Body of pancreas (tissue), 4 donors: ENCODE measurements around the gene SNTG2. TPM values are rescaled to one million over a fixed set of nuclear protein-coding genes. Genes with fewer than 3 reads are reported as not detected.

Experiments
- ATAC-seq: fragments of 150-250 bp; one replicate; pipeline ENCODE4 v1.9.1; 2016
- DNase-seq, 4 donors: peaks; one replicate each; pipeline ENCODE4 v3.0.0-alpha.2; 2019
- H3K27ac ChIP-seq, 4 donors: fragments of 200-600 bp; sonication (generic); 1 replicate in 3 of 4; 2 replicates in 1 of 4; pipeline versions ENCODE4 v1.5.1 to v1.6.1; 2016 to 2019; ENCODE audit warnings: mild to moderate bottlenecking in 1 of 4, mixed read lengths in 1 of 4, moderate library complexity in 1 of 4
- H3K27me3 ChIP-seq, 2 donors: fragments of 200-600 bp; sonication (generic); one replicate each; pipeline ENCODE4 v1.6.0; 2016; ENCODE audit warnings: mild to moderate bottlenecking in 1 of 2
- H3K36me3 ChIP-seq, 2 donors: fragments of 200-600 bp; sonication (generic); replicated peaks in 1 of 2; 2 replicates each; pipeline ENCODE4 v1.5.1; 2016; ENCODE audit warnings: low read depth in 2 of 2; ENCODE audit not compliant: insufficient read depth in 1 of 2
- H3K4me1 ChIP-seq: fragments of 200-600 bp; sonication (generic); one replicate; pipeline ENCODE4 v1.6.0; 2016
- H3K4me3 ChIP-seq, 2 donors: fragments of 200-600 bp; sonication (generic); 1 replicate in 1 of 2; 2 replicates in 1 of 2; pipeline ENCODE4 v1.5.1; 2016 to 2019
- H3K9me3 ChIP-seq, 3 donors: fragments of 200-600 bp; sonication (generic); 1 replicate in 2 of 3; 2 replicates in 1 of 3; pipeline ENCODE4 v1.5.1; 2016
- POLR2A ChIP-seq, 3 donors: fragments of 450-650 bp; IDR thresholded peaks; one replicate each; pipeline ENCODE4 v1.6.1; 2016; ENCODE audit warnings: antibody characterized with exemption in 3 of 3, mild to moderate bottlenecking in 2 of 3
- WGBS, 2 donors: methylation state at CpG; one replicate each; pipeline ENCODE4 v1.1.5; 2017; 5-methylcytosine and 5-hydroxymethylcytosine counted together
- intact Hi-C: fragments of 100-400 bp; cut with DNase I; formaldehyde crosslinking; loops from one replicate; pipeline ENCODE4 v1.15.1; 2023
- total RNA-seq, 2 donors: library from RNA; depleted of rRNA; stranded (reverse); fragments of >200 nt; gene quantifications; one replicate each; pipeline ENCODE4 v1.1.0, GENCODE V29; 2016
- TF ChIP-seq, protein P1 (sequence below), 7 experiments: fragments of 450-650 bp in 4 of 7; fragments of 200-600 bp in 3 of 7; sonication (generic) in 3 of 7; IDR thresholded peaks; one replicate each; pipeline ENCODE4 v1.5.1; 2016 to 2019; ENCODE audit warnings: antibody characterized with exemption in 7 of 7

SNTG2 gene
- total RNA-seq, 2 donors from 2014 or later, result 11.9 to 18.7 TPM

DNA sequence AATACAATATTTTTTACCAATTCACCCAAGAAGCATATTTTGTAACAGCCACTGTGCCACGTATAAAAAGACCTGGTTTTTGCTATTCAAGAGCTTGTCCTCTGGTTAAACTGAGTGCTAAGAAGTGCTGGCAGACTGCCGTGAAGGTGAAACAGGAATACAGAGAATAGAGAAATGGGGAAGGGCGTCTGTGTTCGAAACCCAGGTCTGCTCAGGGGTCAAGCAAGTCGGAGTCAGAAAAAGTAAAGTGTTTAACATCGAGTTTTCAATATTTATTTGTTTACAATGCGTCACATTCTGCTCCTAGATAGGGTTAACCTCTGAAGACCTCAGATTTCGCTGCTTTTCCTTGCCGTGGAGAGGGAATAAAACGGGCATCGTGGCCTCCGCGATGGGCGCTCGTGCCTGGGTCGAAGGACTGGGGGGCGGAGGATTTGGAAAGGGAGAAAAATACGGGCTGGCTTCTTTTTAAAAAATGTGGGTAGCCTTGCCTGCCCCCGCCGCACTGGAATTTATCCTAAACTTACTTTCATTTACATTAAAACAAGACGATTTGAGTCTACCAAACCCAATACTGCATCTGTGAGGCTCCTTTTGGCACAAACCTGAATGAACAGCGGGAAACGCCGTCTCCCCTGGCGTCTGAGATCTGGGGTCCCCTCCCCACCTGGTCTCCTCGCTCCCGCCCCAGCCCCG lies 1.1 kb upstream of the SNTG2 start:
- intact Hi-C loops, result loop anchor here (10.0 kb wide), 2 partner anchors 185 to 595 kb away; no protein-coding TSS in a partner anchor
- DNase-seq (peak in 1 of 4 donors; percentile 28), ATAC-seq (no peak)
- WGBS, 2 donors, result 7 to 14% methylated on average over 26 to 28 of the region's 28 CpGs
- TF ChIP-seq POLR2A (IDR thresholded peaks at IDR 0.05), result no peak
- TF ChIP-seq, protein P1, sequence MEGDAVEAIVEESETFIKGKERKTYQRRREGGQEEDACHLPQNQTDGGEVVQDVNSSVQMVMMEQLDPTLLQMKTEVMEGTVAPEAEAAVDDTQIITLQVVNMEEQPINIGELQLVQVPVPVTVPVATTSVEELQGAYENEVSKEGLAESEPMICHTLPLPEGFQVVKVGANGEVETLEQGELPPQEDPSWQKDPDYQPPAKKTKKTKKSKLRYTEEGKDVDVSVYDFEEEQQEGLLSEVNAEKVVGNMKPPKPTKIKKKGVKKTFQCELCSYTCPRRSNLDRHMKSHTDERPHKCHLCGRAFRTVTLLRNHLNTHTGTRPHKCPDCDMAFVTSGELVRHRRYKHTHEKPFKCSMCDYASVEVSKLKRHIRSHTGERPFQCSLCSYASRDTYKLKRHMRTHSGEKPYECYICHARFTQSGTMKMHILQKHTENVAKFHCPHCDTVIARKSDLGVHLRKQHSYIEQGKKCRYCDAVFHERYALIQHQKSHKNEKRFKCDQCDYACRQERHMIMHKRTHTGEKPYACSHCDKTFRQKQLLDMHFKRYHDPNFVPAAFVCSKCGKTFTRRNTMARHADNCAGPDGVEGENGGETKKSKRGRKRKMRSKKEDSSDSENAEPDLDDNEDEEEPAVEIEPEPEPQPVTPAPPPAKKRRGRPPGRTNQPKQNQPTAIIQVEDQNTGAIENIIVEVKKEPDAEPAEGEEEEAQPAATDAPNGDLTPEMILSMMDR (IDR thresholded peaks at IDR 0.05), result no peak
- H3K9me3 ChIP-seq, result no peaks in the 10 kb centered on the region
- peaks cover 0 to 4% of the 10 kb centered on the region in 2 donors for H3K27me3 ChIP-seq
- no peak overlapping the region for H3K27ac ChIP-seq
- peaks cover 21% of the 10 kb centered on the region for H3K4me1 ChIP-seq
- H3K4me3 ChIP-seq, result peak overlapping the region; percentile 49 to 90
- no peaks in the 10 kb centered on the region for H3K36me3 ChIP-seq

DNA sequence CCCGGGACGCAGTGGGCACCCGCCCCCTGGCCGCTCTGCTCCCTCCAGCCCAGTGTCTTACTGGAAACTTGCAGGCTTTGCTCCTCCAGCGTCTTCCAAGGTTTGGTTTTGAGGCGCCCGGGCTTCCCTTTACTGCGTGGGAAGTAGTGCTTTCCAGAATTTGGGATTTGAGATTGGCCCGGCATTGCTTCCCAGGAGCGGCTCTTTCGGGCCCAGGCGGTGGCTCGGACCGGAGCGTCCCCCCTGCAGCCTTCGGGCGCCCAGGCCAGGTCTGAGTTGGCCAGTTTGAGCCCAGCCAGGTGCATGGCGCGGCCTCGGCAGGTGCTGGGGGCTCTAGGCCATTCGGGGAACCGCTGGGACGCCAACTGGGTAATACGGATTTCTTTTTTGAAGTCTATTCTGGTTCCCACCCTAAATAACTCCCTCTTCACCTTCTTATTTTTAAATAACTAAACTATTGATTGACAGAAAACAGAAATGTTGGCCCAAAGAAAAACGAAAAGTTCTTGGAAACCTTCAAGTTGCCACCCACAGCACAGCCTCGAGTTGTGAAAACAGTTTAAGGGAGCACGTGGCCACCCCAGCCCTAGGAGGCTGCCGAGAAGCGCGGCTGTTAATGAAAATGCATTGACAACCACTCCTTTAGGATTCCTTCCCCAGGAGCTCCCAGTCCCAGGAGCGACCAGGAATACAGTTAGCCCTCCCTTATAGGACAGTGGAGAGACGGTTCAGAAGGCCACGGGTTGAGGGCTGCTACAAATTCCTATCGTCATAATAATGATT lies 766 bp downstream of the SNTG2 start:
- Histone ChIP-seq H3K4me1 (peaks cover 23% of the 10 kb centered on the region), H3K36me3 (no peaks in the 10 kb centered on the region), H3K4me3 (peak overlapping the region; percentile 15 to 23), H3K9me3 (no peaks in the 10 kb centered on the region), H3K27me3 (peaks cover 0 to 4% of the 10 kb centered on the region in 2 donors), H3K27ac (peak overlapping the region in 1 of 4 donors; percentile 2)
- WGBS, 2 donors, result 27 to 39% methylated on average over 26 to 34 of the region's 34 CpGs
- TF ChIP-seq POLR2A (IDR thresholded peaks at IDR 0.05), result no peak
- TF ChIP-seq, protein P1 (IDR thresholded peaks at IDR 0.05), result no peak
- no peak for ATAC-seq
- intact Hi-C loops, result loop anchor here (10.0 kb wide), 2 partner anchors 183 to 593 kb away; no protein-coding TSS in a partner anchor
- DNase-seq, result no peak

DNA sequence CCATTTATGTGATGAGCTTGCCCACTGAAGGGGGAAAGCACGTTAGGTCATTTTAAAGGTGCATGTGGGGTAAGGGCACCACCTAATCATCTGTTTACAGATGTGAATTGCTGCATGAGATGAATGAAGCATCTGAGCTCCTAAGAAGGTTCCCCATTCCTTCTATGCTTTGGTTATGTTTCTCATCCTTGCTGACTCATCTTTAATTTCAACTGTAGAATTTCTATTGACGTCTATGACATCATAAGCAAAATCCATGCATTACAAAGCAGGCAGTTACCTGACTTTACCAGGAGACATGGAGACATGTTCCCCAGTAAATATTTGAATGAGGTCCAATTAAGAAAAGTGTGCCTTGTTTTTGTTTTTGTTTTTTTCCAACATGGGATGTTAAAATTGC lies 2.8 kb downstream of the SNTG2 start:
- Histone ChIP-seq H3K4me3 (no peak overlapping the region), H3K9me3 (no peaks in the 10 kb centered on the region), H3K27ac (no peak overlapping the region), H3K27me3 (peaks cover 0 to 4% of the 10 kb centered on the region in 2 donors), H3K36me3 (no peaks in the 10 kb centered on the region), H3K4me1 (peaks cover 23% of the 10 kb centered on the region)
- ATAC-seq (no peak), DNase-seq (no peak)
- TF ChIP-seq POLR2A (IDR thresholded peaks at IDR 0.05), result no peak
- TF ChIP-seq, protein P1 (IDR thresholded peaks at IDR 0.05), result no peak
- intact Hi-C loops, result loop anchor here (10.0 kb wide), 2 partner anchors 181 to 591 kb away; no protein-coding TSS in a partner anchor
- 27 to 43% methylated on average over 2 of the region's 2 CpGs for WGBS, 2 donors

DNA sequence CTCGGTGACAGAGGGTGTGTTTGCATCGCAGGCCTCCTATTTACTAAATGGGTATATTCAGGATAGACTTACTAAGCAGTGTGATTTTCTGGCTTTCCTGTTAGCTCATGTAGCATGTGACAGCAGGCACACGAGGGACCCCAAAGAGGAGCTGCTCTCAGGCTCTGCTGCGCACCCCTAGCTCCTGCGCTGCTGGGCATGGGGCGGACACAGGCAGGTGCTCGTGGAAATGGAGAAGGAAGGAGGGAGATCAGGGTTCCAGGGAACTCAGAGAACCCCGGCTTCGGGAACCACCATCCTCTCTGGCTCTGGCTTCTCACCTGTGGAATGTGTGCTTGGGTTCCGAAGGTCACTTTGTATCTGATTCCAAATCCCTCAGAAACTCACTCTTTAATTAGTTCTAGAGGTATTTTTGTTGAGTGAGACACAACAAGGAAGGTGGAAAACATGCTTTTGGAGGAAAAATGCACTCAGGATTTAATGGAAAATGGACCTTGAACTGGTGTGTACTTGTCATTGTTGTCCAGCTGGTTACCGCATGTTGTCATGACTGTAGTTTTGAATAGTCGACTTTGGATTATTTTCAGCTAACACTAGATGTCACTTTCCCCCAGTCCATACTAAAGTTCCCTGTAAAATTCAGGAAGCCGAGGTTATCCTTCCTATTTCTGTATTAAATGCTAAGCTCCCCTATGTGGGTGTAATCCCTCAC lies 3.5 kb downstream of the SNTG2 start:
- TF ChIP-seq, protein P1 (IDR thresholded peaks at IDR 0.05), result peak in 4 of 7 experiments; percentile 49 to 63 (median 55)
- no peak for TF ChIP-seq POLR2A (IDR thresholded peaks at IDR 0.05)
- intact Hi-C loops, result loop anchor here (10.0 kb wide), 2 partner anchors 181 to 591 kb away; no protein-coding TSS in a partner anchor
- WGBS, 2 donors, result 42% methylated on average over 13 of the region's 13 CpGs
- peaks cover 23% of the 10 kb centered on the region for H3K4me1 ChIP-seq
- no peaks in the 10 kb centered on the region for H3K9me3 ChIP-seq
- no peaks in the 10 kb centered on the region for H3K36me3 ChIP-seq
- peaks cover 0 to 4% of the 10 kb centered on the region in 2 donors for H3K27me3 ChIP-seq
- DNase-seq (peak in 1 of 4 donors; percentile 16), ATAC-seq (peak; percentile 58)
- H3K27ac ChIP-seq, result no peak overlapping the region
- no peak overlapping the region for H3K4me3 ChIP-seq
